ENCODE measurements around the gene PLB1.

GRCh38 chr2:28594332-28595108, 98.7 kb downstream of the PLB1 start:
- TF ChIP-seq POLR2AphosphoS5 (IDR thresholded peaks at IDR 0.05; ENCODE audit: low read depth) (no peak), EZH2 (IDR thresholded peaks at IDR 0.05; ENCODE audit: low read depth, unreplicated experiment) (no peak), CREB1 (CRISPR knock-in tag; IDR thresholded peaks at IDR 0.05; ENCODE audit: low read depth) (no peak), CTCF (conservative IDR thresholded peaks at IDR 0.05; ENCODE audit: low read depth in 2 of 2) (peak; percentile 80 to 87)
